Neural progenitor cell (in vitro differentiated cells): Measurements from ENCODE around the gene CAPNS1. TPM values are rescaled to one million over a fixed set of nuclear protein-coding genes. Genes with fewer than 3 reads are reported as not detected.

ENCODE experiments used
- DNase-seq: peaks from one replicate; pipeline ENCODE4 v3.0.0-alpha.2; 2016; ENCODE audit warnings: low spot score
- H2AFZ ChIP-seq: fragments of 200-600 bp; sonication (generic); replicated peaks from 2 replicates; pipeline ENCODE4 v1.6.1; 2016; ENCODE audit warnings: antibody characterized with exemption
- H3F3A ChIP-seq: fragments of 200-600 bp; sonication (generic); 2 replicates; pipeline ENCODE4 v1.6.1; 2016; ENCODE audit warnings: antibody characterized with exemption, low read depth
- H3K27ac ChIP-seq: fragments of 200-600 bp; sonication (generic); 2 replicates; pipeline ENCODE4 v1.5.1; 2016; ENCODE audit warnings: mild to moderate bottlenecking
- H3K27me3 ChIP-seq: fragments of 200-600 bp; sonication (generic); 2 replicates; pipeline ENCODE4 v1.6.1; 2016; ENCODE audit warnings: mild to moderate bottlenecking, moderate library complexity
- H3K36me3 ChIP-seq: fragments of 200-600 bp; sonication (generic); 2 replicates; pipeline ENCODE4 v1.5.1; 2016
- H3K4me1 ChIP-seq: fragments of 200-600 bp; sonication (generic); 2 replicates; pipeline ENCODE4 v1.6.1; 2016; ENCODE audit warnings: mixed run types
- H3K4me2 ChIP-seq: fragments of 200-600 bp; sonication (generic); 2 replicates; pipeline ENCODE4 v1.6.1; 2016
- H3K4me3 ChIP-seq: fragments of 200-600 bp; sonication (generic); 2 replicates; pipeline ENCODE4 v1.5.1; 2016
- H3K79me2 ChIP-seq: fragments of 200-600 bp; sonication (generic); 2 replicates; pipeline ENCODE4 v1.6.1; 2016; ENCODE audit warnings: low read depth
- H3K9ac ChIP-seq: fragments of 200-600 bp; sonication (generic); 2 replicates; pipeline ENCODE4 v1.6.1; 2016
- H3K9me3 ChIP-seq: fragments of 200-600 bp; sonication (generic); 2 replicates; pipeline ENCODE4 v1.5.1; 2016; ENCODE audit warnings: low read depth
- H4K20me1 ChIP-seq: fragments of 200-600 bp; sonication (generic); 2 replicates; pipeline ENCODE4 v1.6.1; 2016; ENCODE audit warnings: low read depth
- H3K27ac Mint-ChIP-seq: 3 replicates; pipeline ENCODE4 v1.8.0; 2021; ENCODE audit warnings: mixed read lengths
- H3K27me3 Mint-ChIP-seq: 2 replicates; pipeline ENCODE4 v1.8.0; 2022; ENCODE audit warnings: low read depth, mild to moderate bottlenecking, inconsistent platforms, moderate library complexity, mixed read lengths; ENCODE audit not compliant: insufficient read depth
- H3K36me3 Mint-ChIP-seq: 3 replicates; pipeline ENCODE4 v1.8.0; 2021; ENCODE audit warnings: mixed read lengths
- H3K4me1 Mint-ChIP-seq: 3 replicates; pipeline ENCODE4 v1.8.0; 2021; ENCODE audit warnings: mixed read lengths
- H3K4me3 Mint-ChIP-seq: 3 replicates; pipeline ENCODE4 v1.8.0; 2021; ENCODE audit warnings: mild to moderate bottlenecking, moderate library complexity, mixed read lengths
- H3K9me3 Mint-ChIP-seq: 3 replicates; pipeline ENCODE4 v1.8.0; 2020; ENCODE audit warnings: mixed read lengths
- EZH2 ChIP-seq: fragments of 200-600 bp; sonication (generic); IDR thresholded peaks from 2 replicates; pipeline ENCODE4 v1.6.1; 2017; ENCODE audit warnings: antibody characterized with exemption, mild to moderate bottlenecking, moderate library complexity
- EZH2phosphoT487 ChIP-seq: fragments of 200-600 bp; sonication (generic); IDR thresholded peaks from 2 replicates; pipeline ENCODE4 v1.6.1; 2017; ENCODE audit warnings: antibody characterized with exemption
- total RNA-seq: library from RNA; depleted of rRNA; stranded (reverse); fragments of >200 nt; gene quantifications from 2 replicates; pipeline ENCODE4 v1.2.3, GENCODE V29; 2015; ENCODE audit warnings: low replicate concordance
- TF ChIP-seq, protein P1 (sequence below): fragments of 200-600 bp; sonication (generic); IDR thresholded peaks from 2 replicates; pipeline ENCODE4 v1.5.1; 2017; ENCODE audit warnings: antibody characterized with exemption, mild to moderate bottlenecking

Gene CAPNS1
- total RNA-seq, 1 donor from 2014 or later = 258 TPM

DNA sequence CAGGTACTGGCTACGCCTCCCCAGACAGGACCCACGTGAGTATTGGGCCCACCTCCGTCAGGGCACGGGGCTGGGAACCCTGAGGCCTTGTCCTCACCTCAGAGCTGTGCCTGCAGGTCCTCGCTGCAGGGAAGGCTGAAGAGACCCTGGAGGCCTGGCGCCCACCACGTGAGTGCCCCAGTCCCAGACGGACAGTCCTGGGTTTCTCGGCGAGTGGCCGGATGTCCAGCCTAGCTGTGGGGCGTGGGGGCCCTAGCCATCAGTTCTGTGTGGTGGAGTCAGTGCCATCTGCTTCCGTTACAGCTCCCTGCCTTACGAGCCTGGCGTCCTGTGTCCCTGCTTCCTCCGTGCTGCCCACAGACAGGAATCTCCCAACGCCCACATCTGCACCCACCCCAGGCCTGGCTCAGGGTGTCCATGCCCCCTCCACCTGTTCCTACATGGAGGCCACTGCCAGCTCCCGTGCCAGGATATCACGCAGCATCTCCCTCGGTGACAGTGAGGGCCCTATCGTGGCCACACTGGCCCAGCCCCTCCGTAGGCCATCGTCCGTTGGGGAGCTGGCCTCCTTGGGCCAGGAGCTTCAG, 36.7 kb upstream of the CAPNS1 start:
- Mint-ChIP-seq H3K4me3 (no peak overlapping the region), H3K9me3 (no peaks in the 10 kb centered on the region), H3K4me1 (peaks cover 5% of the 10 kb centered on the region), H3K27ac (no peak overlapping the region), H3K36me3 (peaks cover 7% of the 10 kb centered on the region), H3K27me3 (peaks cover 4% of the 10 kb centered on the region)
- H3K4me3 ChIP-seq = no peak overlapping the region
- no peak overlapping the region for H3K27ac ChIP-seq
- TF ChIP-seq EZH2phosphoT487 (no peak), EZH2 (no peak)
- TF ChIP-seq, protein P1, sequence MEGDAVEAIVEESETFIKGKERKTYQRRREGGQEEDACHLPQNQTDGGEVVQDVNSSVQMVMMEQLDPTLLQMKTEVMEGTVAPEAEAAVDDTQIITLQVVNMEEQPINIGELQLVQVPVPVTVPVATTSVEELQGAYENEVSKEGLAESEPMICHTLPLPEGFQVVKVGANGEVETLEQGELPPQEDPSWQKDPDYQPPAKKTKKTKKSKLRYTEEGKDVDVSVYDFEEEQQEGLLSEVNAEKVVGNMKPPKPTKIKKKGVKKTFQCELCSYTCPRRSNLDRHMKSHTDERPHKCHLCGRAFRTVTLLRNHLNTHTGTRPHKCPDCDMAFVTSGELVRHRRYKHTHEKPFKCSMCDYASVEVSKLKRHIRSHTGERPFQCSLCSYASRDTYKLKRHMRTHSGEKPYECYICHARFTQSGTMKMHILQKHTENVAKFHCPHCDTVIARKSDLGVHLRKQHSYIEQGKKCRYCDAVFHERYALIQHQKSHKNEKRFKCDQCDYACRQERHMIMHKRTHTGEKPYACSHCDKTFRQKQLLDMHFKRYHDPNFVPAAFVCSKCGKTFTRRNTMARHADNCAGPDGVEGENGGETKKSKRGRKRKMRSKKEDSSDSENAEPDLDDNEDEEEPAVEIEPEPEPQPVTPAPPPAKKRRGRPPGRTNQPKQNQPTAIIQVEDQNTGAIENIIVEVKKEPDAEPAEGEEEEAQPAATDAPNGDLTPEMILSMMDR = no peak
- H3K4me1 ChIP-seq = no peaks in the 10 kb centered on the region
- H3K4me2 ChIP-seq = no peak overlapping the region
- H3K9me3 ChIP-seq = no peaks in the 10 kb centered on the region
- no peaks in the 10 kb centered on the region for H3K36me3 ChIP-seq
- H3K27me3 ChIP-seq = no peaks in the 10 kb centered on the region
- H2AFZ ChIP-seq = no peak overlapping the region
- no peaks in the 10 kb centered on the region for H3K79me2 ChIP-seq
- no peak overlapping the region for H3K9ac ChIP-seq
- no peak for DNase-seq
- H4K20me1 ChIP-seq = no peaks in the 10 kb centered on the region
- peaks cover 8% of the 10 kb centered on the region for H3F3A ChIP-seq

DNA sequence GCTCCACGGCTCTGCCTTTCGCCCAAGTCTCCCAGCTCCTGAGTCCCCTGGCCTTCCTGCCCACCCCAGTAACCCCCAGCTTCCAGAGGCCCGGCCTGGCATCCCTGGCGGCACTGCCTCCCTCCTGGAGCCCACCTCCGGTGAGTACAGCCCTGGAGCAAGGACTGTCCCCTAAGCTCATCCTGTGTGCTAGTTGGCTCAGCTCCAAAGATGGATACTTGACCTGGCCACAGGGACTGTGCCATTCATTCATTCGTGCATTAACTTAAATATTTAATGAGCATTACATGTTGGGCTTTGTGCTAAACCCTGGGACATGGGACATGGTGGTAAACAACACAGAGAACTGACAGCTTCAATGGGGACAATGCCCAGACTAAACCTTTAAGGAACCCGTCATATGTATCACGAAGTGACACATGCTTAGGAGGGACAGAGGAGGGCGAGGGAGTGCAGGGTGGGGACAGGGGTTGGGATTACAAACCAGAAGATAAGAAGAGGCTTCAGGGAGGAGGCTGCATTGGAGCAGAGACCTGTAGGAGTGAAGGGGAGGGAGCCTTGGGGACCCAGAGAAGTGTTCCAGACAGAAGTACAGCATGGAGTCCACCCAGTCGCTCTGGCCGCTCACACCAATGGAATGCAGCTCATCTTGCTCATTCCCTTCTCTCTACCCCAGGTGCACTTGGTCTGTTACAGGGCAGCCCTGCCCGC, 35.9 kb upstream of the CAPNS1 start:
- DNase-seq = no peak
- peaks cover 4% of the 10 kb centered on the region for H3K27me3 Mint-ChIP-seq
- no peaks in the 10 kb centered on the region for H4K20me1 ChIP-seq
- no peaks in the 10 kb centered on the region for H3K79me2 ChIP-seq
- H3K4me3 Mint-ChIP-seq = no peak overlapping the region
- H3K36me3 Mint-ChIP-seq = peaks cover 5% of the 10 kb centered on the region
- no peak overlapping the region for H3K4me3 ChIP-seq
- H3K4me2 ChIP-seq = no peak overlapping the region
- H3K27ac Mint-ChIP-seq = no peak overlapping the region
- no peaks in the 10 kb centered on the region for H3K27me3 ChIP-seq
- H2AFZ ChIP-seq = no peak overlapping the region
- H3K4me1 ChIP-seq = no peaks in the 10 kb centered on the region
- no peaks in the 10 kb centered on the region for H3K9me3 ChIP-seq
- no peak overlapping the region for H3K9ac ChIP-seq
- no peak overlapping the region for H3K27ac ChIP-seq
- H3K9me3 Mint-ChIP-seq = no peaks in the 10 kb centered on the region
- TF ChIP-seq, protein P1 = no peak
- TF ChIP-seq EZH2 (no peak), EZH2phosphoT487 (no peak)
- no peaks in the 10 kb centered on the region for H3K36me3 ChIP-seq
- peaks cover 5% of the 10 kb centered on the region for H3K4me1 Mint-ChIP-seq
- peaks cover 8% of the 10 kb centered on the region for H3F3A ChIP-seq

- no peaks in the 10 kb centered on the region for H3K9me3 Mint-ChIP-seq
- Histone ChIP-seq H3K4me2 (no peak overlapping the region), H2AFZ (no peak overlapping the region), H3K36me3 (no peaks in the 10 kb centered on the region), H3K79me2 (no peaks in the 10 kb centered on the region), H3K4me1 (peaks cover 10% of the 10 kb centered on the region), H4K20me1 (peaks cover 5% of the 10 kb centered on the region), H3K27me3 (no peaks in the 10 kb centered on the region), H3F3A (peaks cover 24% of the 10 kb centered on the region), H3K27ac (no peak overlapping the region), H3K9ac (no peak overlapping the region), H3K4me3 (no peak overlapping the region), H3K9me3 (no peaks in the 10 kb centered on the region)
- H3K4me3 Mint-ChIP-seq = no peak overlapping the region
- no peak for TF ChIP-seq EZH2phosphoT487
- TF ChIP-seq, protein P1 = no peak
- TF ChIP-seq EZH2 = no peak
- H3K36me3 Mint-ChIP-seq = peaks cover 5% of the 10 kb centered on the region
- peaks cover 2% of the 10 kb centered on the region for H3K27me3 Mint-ChIP-seq
- peak overlapping the region; percentile 74 for H3K27ac Mint-ChIP-seq
- no peak for DNase-seq
- peaks cover 6% of the 10 kb centered on the region for H3K4me1 Mint-ChIP-seq
Measured at GRCh38 chr19:36106441-36106840, 33.4 kb upstream of the CAPNS1 start.
